PC-3 (cell line): ENCODE data around the gene SRPX2. TPM values are rescaled to one million over a fixed set of nuclear protein-coding genes. Genes with fewer than 3 reads are reported as not detected.
A peak's percentile ranks its signal among the peaks of the same experiment; 100 is the strongest.

ENCODE experiments used
- ATAC-seq: fragments of 200-7000 bp; cut with Tn5 transposase; 2 replicates; pipeline ENCODE4 v1.9.1; 2020; ENCODE audit warnings: mild to moderate bottlenecking, moderate library complexity
- BruUV-seq: library from RNA; stranded (reverse); fragments of 400-500 nt; replicated peaks from 2 replicates; lab custom pipeline; 2021; lab: Mats Ljungman, UMichigan
- CTCF ChIA-PET: fragments of 300-600 bp; sonication (Branson Sonifier 250); formaldehyde crosslinking; loops from one replicate; lab custom pipeline; 2022; ENCODE audit warnings: antibody characterized with exemption; lab: Charles Lee
- POLR2A ChIA-PET: fragments of 300-600 bp; sonication (Branson Sonifier 250); formaldehyde crosslinking; loops from one replicate; lab custom pipeline; 2022; ENCODE audit warnings: antibody characterized with exemption; ENCODE audit not compliant: unreplicated experiment; lab: Charles Lee
- DNase-seq: peaks from one replicate; pipeline ENCODE4 v3.0.0-alpha.2; 2015
- H2AFZ ChIP-seq: fragments of 300-600 bp; sonication (generic); 2 replicates; pipeline ENCODE4 v1.6.0; 2016; ENCODE audit warnings: antibody characterized with exemption, low read length
- H3F3A ChIP-seq: fragments of 300-600 bp; sonication (generic); one replicate; pipeline ENCODE4 v1.6.0; 2017; ENCODE audit warnings: antibody characterized with exemption, low read length, control low read depth, mild to moderate bottlenecking; ENCODE audit not compliant: unreplicated experiment
- H3K27ac ChIP-seq: fragments of 300-600 bp; sonication (generic); 2 replicates; pipeline ENCODE4 v1.5.1; 2016; ENCODE audit warnings: mild to moderate bottlenecking, low read length
- H3K27me3 ChIP-seq: fragments of 300-600 bp; sonication (generic); 2 replicates; pipeline ENCODE4 v1.6.1; 2016; ENCODE audit warnings: low read length, mixed read lengths
- H3K36me3 ChIP-seq: fragments of 300-600 bp; sonication (generic); 2 replicates; pipeline ENCODE4 v1.6.1; 2016; ENCODE audit warnings: low read depth, mixed run types, low read length, mixed read lengths
- H3K4me1 ChIP-seq: fragments of 300-600 bp; sonication (generic); 2 replicates; pipeline ENCODE4 v1.5.1; 2016; ENCODE audit warnings: low read length; ENCODE audit not compliant: insufficient read depth
- H3K4me2 ChIP-seq: fragments of 300-600 bp; sonication (generic); 2 replicates; pipeline ENCODE4 v1.6.0; 2016; ENCODE audit warnings: low read length
- H3K4me3 ChIP-seq: fragments of 300-600 bp; sonication (generic); 2 replicates; pipeline ENCODE4 v1.5.1; 2016; ENCODE audit warnings: mild to moderate bottlenecking, low read length, mixed read lengths
- H3K79me2 ChIP-seq: fragments of 300-600 bp; sonication (generic); 2 replicates; pipeline ENCODE4 v1.6.1; 2017; ENCODE audit warnings: low read length, mixed read lengths
- H3K9ac ChIP-seq: fragments of 300-600 bp; sonication (generic); 2 replicates; pipeline ENCODE4 v1.6.0; 2016; ENCODE audit warnings: mild to moderate bottlenecking, low read length
- H3K9me2 ChIP-seq: fragments of 300-600 bp; sonication (generic); replicated peaks from 2 replicates; pipeline ENCODE4 v1.6.1; 2016; ENCODE audit warnings: mixed run types, low read length, mixed read lengths
- H3K9me3 ChIP-seq: fragments of 300-600 bp; sonication (generic); 2 replicates; pipeline ENCODE4 v1.6.1; 2016; ENCODE audit warnings: low read length, mixed read lengths
- H4K20me1 ChIP-seq: fragments of 300-600 bp; sonication (generic); 2 replicates; pipeline ENCODE4 v1.6.1; 2016; ENCODE audit warnings: low read length, mixed read lengths
- EZH2 ChIP-seq: fragments of 300-600 bp; sonication (generic); IDR thresholded peaks from one replicate; pipeline ENCODE4 v1.6.1; 2017; ENCODE audit warnings: antibody characterized with exemption, mild to moderate bottlenecking, low read length; ENCODE audit not compliant: unreplicated experiment
- EZH2phosphoT487 ChIP-seq: fragments of 300-600 bp; sonication (generic); IDR thresholded peaks from 2 replicates; pipeline ENCODE4 v1.6.1; 2018; ENCODE audit warnings: mild to moderate bottlenecking, antibody characterized with exemption, low read length, borderline replicate concordance
- intact Hi-C: fragments of 100-400 bp; cut with micrococcal nuclease; formaldehyde crosslinking; loops from 2 replicates; pipeline ENCODE4 v1.9.0; 2023
- total RNA-seq: library from RNA; depleted of rRNA; stranded (reverse); fragments of >200 nt; gene quantifications from 2 replicates; pipeline ENCODE4 v1.2.3, GENCODE V29; 2014
- TF ChIP-seq, protein P1 (sequence below): fragments of 300-600 bp; sonication (generic); conservative IDR thresholded peaks from 2 replicates; pipeline ENCODE4 v1.5.1; 2017; ENCODE audit warnings: antibody characterized with exemption, low read depth, mild to moderate bottlenecking, low read length

The SRPX2 gene
- total RNA-seq, 1 experiment from 2014 or later = 12.2 TPM

DNA sequence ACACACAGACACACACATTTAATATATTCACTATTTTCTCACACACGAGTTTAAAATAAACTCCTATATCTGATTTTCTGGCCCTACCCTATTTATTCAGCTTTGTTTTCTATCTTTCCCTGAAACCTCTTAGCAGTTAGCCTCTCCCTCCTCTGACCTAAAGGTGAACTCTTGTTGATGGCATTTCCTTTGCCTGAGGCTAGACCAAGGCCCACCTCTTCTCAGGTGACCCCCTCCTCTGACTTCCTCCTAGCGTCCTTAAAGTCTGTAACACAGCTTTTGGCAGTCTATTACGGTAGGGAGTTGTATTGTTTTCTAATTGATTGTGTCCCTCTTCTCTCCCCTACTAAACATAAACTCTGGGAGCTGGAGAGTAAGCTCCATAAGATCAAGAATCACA is 1.7 kb upstream of the SRPX2 start:
- ATAC-seq (no peak), DNase-seq (peak; percentile 44)
- H4K20me1 ChIP-seq = no peaks in the 10 kb centered on the region
- no peaks in the 10 kb centered on the region for H3K9me2 ChIP-seq
- POLR2A ChIA-PET = no interaction called here
- CTCF ChIA-PET = no interaction called here
- no peak overlapping the region for H3K9ac ChIP-seq
- intact Hi-C loops = no loop called here
- H3K36me3 ChIP-seq = no peaks in the 10 kb centered on the region
- no peak overlapping the region for H3K27ac ChIP-seq
- H3F3A ChIP-seq = no peaks in the 10 kb centered on the region
- BruUV-seq = no TSS peak
- H3K4me1 ChIP-seq = peaks cover 55% of the 10 kb centered on the region
- peak overlapping the region; percentile 23; the same call in 1 of the 2 replicates for H2AFZ ChIP-seq
- H3K9me3 ChIP-seq = no peaks in the 10 kb centered on the region
- no peaks in the 10 kb centered on the region for H3K27me3 ChIP-seq
- 0 out of 2 replicates have a peak, but pooled peaks cover 5% of the 10 kb centered on the region for H3K79me2 ChIP-seq
- TF ChIP-seq, protein P1, sequence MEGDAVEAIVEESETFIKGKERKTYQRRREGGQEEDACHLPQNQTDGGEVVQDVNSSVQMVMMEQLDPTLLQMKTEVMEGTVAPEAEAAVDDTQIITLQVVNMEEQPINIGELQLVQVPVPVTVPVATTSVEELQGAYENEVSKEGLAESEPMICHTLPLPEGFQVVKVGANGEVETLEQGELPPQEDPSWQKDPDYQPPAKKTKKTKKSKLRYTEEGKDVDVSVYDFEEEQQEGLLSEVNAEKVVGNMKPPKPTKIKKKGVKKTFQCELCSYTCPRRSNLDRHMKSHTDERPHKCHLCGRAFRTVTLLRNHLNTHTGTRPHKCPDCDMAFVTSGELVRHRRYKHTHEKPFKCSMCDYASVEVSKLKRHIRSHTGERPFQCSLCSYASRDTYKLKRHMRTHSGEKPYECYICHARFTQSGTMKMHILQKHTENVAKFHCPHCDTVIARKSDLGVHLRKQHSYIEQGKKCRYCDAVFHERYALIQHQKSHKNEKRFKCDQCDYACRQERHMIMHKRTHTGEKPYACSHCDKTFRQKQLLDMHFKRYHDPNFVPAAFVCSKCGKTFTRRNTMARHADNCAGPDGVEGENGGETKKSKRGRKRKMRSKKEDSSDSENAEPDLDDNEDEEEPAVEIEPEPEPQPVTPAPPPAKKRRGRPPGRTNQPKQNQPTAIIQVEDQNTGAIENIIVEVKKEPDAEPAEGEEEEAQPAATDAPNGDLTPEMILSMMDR = no peak
- TF ChIP-seq EZH2phosphoT487 (no peak), EZH2 (no peak)
- no peak overlapping the region for H3K4me3 ChIP-seq
- peak overlapping the region; percentile 25; the same call in 1 of the 2 replicates for H3K4me2 ChIP-seq

DNA sequence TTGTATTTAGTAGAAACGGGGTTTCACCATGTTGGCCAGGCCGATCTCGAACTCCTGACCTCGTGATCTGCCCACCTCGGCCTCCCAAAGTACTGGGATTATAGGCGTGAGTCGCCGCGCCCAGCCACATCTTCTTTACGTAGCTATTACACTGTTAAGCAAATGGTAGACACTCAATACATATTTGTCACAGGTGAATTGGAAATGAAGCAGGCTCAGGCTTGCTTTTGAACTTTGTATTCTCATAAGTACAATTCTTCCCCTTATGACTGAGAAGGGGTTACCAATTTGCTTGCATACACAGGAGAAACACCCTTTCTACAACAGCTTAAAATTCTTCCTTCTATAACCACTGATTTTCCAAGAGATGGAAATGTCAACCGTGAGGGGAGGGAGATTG is 787 bp upstream of the SRPX2 start:
- no TSS peak for BruUV-seq
- H2AFZ ChIP-seq = peak overlapping the region; percentile 35; the same call in 1 of the 2 replicates
- no peak for DNase-seq
- H3K27ac ChIP-seq = peak overlapping the region; percentile 71
- H3K4me2 ChIP-seq = peak overlapping the region; percentile 79
- H3K36me3 ChIP-seq = no peaks in the 10 kb centered on the region
- H3F3A ChIP-seq = no peaks in the 10 kb centered on the region
- POLR2A ChIA-PET = no interaction called here
- TF ChIP-seq, protein P1 = no peak
- no peak for TF ChIP-seq EZH2
- no peak for TF ChIP-seq EZH2phosphoT487
- H4K20me1 ChIP-seq = no peaks in the 10 kb centered on the region
- CTCF ChIA-PET = no interaction called here
- peak overlapping the region; percentile 29; the same call in 1 of the 2 replicates for H3K4me3 ChIP-seq
- no peaks in the 10 kb centered on the region for H3K9me2 ChIP-seq
- no peak for ATAC-seq
- H3K79me2 ChIP-seq = 0 out of 2 replicates have a peak, but pooled peaks cover 5% of the 10 kb centered on the region
- intact Hi-C loops = no loop called here
- no peak overlapping the region for H3K9ac ChIP-seq
- H3K27me3 ChIP-seq = no peaks in the 10 kb centered on the region
- no peaks in the 10 kb centered on the region for H3K9me3 ChIP-seq
- peaks cover 64% of the 10 kb centered on the region for H3K4me1 ChIP-seq

DNA sequence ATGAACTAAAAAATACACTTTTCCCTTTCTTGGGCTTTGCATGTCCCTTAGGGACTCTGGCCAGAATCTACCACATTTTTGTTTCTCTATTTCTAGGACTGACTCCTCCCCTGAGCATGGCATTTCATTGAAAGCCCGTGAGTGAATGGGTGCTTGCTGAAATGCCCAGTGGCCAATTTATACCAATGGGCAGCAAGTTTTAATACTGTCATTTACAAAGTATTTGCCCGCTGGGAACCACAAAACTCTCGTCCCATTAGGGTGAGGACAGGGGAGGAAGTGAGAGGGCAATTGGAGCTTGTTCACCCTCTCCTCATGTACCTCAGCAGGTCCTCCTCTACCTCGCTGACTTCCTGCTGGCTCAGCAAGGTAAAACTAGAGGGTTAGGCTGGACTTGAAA is 1.1 kb downstream of the SRPX2 start:
- Histone ChIP-seq H3K27ac (peak overlapping the region; percentile 70), H3K36me3 (no peaks in the 10 kb centered on the region), H3K9ac (peak overlapping the region; percentile 28; the same call in 1 of the 2 replicates), H3K9me3 (no peaks in the 10 kb centered on the region), H3K9me2 (no peaks in the 10 kb centered on the region), H3K4me2 (peak overlapping the region; percentile 79), H4K20me1 (no peaks in the 10 kb centered on the region), H2AFZ (peak overlapping the region; percentile 35; the same call in 1 of the 2 replicates), H3K27me3 (no peaks in the 10 kb centered on the region), H3F3A (peaks cover 7% of the 10 kb centered on the region), H3K79me2 (0 out of 2 replicates have a peak, but pooled peaks cover 5% of the 10 kb centered on the region), H3K4me3 (peak overlapping the region; percentile 56), H3K4me1 (peaks cover 83% of the 10 kb centered on the region)
- CTCF ChIA-PET = no interaction called here
- POLR2A ChIA-PET = no interaction called here
- no peak for TF ChIP-seq EZH2phosphoT487
- no peak for TF ChIP-seq EZH2
- TF ChIP-seq, protein P1 = no peak
- no TSS peak for BruUV-seq
- intact Hi-C loops = no loop called here
- DNase-seq (peak; percentile 65), ATAC-seq (no peak)
